B cell (primary cell): ENCODE results near the gene MICU1.

Experiments
- CTCF ChIP-seq: fragments of 200-600 bp; IDR thresholded peaks from one replicate; pipeline ENCODE4 v1.8.0; 2022; ENCODE audit warnings: antibody characterized with exemption, mild to moderate bottlenecking
- EZH2 ChIP-seq: IDR thresholded peaks from 2 replicates; pipeline ENCODE4 v1.6.1; 2012; ENCODE audit warnings: borderline replicate concordance, low read depth, mild to moderate bottlenecking, moderate library complexity, low read length; ENCODE audit not compliant: insufficient read depth, poor library complexity, severe bottlenecking

- no peak for TF ChIP-seq CTCF
- no peak for TF ChIP-seq EZH2
These were observed 235.1 kb downstream of the MICU1 start for GRCh38 chr10:72390764-72391163.
